Chondrocyte (in vitro differentiated cells): ENCODE data around the gene TRIP6. TPM values are rescaled to one million over a fixed set of nuclear protein-coding genes. Genes with fewer than 3 reads are reported as not detected.

Source experiments
- DNase-seq: peaks from one replicate; pipeline ENCODE4 v3.0.0; 2021; ENCODE audit warnings: mixed read lengths, low spot score
- H3K27ac Mint-ChIP-seq: one replicate; pipeline ENCODE4 v1.8.0; 2021; ENCODE audit warnings: mild to moderate bottlenecking, moderate library complexity, mixed read lengths; ENCODE audit not compliant: unreplicated experiment
- H3K27me3 Mint-ChIP-seq: 2 replicates; pipeline ENCODE4 v1.8.0; 2021; ENCODE audit warnings: low read depth, mixed read lengths
- H3K36me3 Mint-ChIP-seq: 2 replicates; pipeline ENCODE4 v1.8.0; 2021; ENCODE audit warnings: low read depth, mixed read lengths
- H3K4me1 Mint-ChIP-seq: 2 replicates; pipeline ENCODE4 v1.8.0; 2021; ENCODE audit warnings: low read depth, mild to moderate bottlenecking, mixed read lengths
- H3K4me3 Mint-ChIP-seq: one replicate; pipeline ENCODE4 v1.8.0; 2021; ENCODE audit warnings: mild to moderate bottlenecking, moderate library complexity, mixed read lengths; ENCODE audit not compliant: unreplicated experiment
- H3K9me3 Mint-ChIP-seq: 2 replicates; pipeline ENCODE4 v1.8.0; 2021; ENCODE audit warnings: low read depth, mixed read lengths
- total RNA-seq: library from RNA; stranded (reverse); gene quantifications from 3 replicates; pipeline ENCODE4 v1.2.1, GENCODE V29; 2021
- TF ChIP-seq, protein P1 (sequence below): fragments of 200-600 bp; sonication (generic); IDR thresholded peaks from 2 replicates; pipeline ENCODE4 v1.5.0; 2021; ENCODE audit warnings: antibody characterized with exemption, mild to moderate bottlenecking, moderate library complexity

TRIP6 gene
- total RNA-seq, 1 donor from 2014 or later, result 104 TPM

DNA sequence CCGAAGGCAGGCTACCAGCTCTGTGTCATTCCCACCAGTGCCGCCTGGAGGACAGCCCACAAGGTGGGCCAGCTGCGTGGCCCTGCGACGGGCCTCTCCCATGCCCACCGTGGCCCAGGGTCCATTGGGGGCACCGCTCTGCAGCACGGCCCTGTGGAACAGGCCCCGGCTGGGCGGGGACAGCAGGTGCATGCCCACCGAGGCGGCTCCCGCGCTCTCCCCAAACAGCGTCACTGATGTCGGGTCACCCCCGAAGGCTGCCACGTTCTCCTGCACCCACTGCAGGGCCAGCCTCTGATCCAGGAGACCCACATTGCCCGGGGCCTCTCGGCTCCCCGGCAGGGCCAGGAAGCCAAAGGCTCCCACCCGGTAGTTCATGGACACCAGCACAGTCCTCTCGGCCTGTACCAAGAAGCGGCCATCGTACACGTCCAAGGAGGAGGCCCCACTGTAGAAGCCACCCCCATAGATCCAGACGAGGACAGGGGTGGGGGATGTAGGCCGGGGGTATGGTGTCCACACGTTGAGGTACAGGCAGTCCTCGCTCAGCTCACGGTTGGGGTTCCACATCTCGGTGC is 26.2 kb downstream of the TRIP6 start:
- H3K27ac Mint-ChIP-seq, result no peak overlapping the region
- H3K4me1 Mint-ChIP-seq, result peaks cover 26% of the 10 kb centered on the region
- H3K4me3 Mint-ChIP-seq, result no peak overlapping the region
- TF ChIP-seq, protein P1, sequence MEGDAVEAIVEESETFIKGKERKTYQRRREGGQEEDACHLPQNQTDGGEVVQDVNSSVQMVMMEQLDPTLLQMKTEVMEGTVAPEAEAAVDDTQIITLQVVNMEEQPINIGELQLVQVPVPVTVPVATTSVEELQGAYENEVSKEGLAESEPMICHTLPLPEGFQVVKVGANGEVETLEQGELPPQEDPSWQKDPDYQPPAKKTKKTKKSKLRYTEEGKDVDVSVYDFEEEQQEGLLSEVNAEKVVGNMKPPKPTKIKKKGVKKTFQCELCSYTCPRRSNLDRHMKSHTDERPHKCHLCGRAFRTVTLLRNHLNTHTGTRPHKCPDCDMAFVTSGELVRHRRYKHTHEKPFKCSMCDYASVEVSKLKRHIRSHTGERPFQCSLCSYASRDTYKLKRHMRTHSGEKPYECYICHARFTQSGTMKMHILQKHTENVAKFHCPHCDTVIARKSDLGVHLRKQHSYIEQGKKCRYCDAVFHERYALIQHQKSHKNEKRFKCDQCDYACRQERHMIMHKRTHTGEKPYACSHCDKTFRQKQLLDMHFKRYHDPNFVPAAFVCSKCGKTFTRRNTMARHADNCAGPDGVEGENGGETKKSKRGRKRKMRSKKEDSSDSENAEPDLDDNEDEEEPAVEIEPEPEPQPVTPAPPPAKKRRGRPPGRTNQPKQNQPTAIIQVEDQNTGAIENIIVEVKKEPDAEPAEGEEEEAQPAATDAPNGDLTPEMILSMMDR, result no peak
- no peaks in the 10 kb centered on the region for H3K9me3 Mint-ChIP-seq
- H3K27me3 Mint-ChIP-seq, result peaks cover 13% of the 10 kb centered on the region
- peak; percentile 93 for DNase-seq
- H3K36me3 Mint-ChIP-seq, result peaks cover 6% of the 10 kb centered on the region

- Mint-ChIP-seq H3K27me3 (peaks cover 13% of the 10 kb centered on the region), H3K36me3 (peaks cover 4% of the 10 kb centered on the region), H3K27ac (no peak overlapping the region), H3K9me3 (no peaks in the 10 kb centered on the region), H3K4me1 (peaks cover 23% of the 10 kb centered on the region), H3K4me3 (peak overlapping the region; percentile 40)
- no peak for DNase-seq
- TF ChIP-seq, protein P1, result no peak
Observed at GRCh38 chr7:100893910-100894721, 26.9 kb downstream of the TRIP6 start.

DNA sequence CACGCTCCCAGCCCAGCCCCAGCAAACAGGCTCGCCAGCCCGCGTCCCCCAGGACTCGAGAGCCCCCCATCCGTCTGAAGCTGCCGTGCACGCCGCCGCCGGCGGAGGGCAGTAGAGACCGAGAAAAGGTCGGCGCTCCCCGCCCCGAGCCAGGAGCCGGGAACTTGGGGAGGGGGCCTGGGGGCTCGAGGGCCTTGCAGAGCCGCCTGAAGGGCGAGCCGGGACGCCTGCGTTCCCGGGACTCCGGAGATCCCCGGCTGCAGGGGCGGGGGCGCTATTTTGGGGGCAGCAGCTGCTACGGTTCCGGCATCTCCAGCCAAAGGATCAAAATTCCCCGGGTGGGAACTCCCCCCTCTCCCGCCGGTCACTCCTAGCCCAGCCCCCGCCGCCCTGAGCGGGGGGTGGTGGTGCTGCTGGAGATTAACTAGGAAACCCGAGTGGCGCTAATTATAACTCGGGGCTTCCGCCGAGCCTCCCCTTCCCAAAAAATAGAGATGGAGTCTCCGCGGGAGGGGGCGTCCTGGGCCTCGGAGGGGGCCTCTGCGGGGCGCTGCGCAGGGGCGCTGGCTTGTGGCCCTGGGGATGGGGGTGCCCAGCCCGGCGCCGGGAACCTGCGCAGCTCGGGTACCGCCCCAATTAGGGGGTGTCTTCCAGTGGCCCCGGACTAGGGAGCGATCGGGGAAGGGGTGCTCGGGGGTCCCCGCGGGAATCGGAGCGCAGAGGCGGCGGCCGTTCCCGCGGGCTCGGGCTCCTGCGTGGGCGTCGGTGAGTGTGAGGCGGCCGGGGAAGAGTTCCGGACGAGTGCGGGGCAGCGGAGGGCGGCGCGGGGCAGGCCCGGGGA is 27.9 kb downstream of the TRIP6 start:
- Mint-ChIP-seq H3K4me3 (peak overlapping the region; percentile 56), H3K27me3 (peaks cover 14% of the 10 kb centered on the region), H3K4me1 (peaks cover 23% of the 10 kb centered on the region)

DNA sequence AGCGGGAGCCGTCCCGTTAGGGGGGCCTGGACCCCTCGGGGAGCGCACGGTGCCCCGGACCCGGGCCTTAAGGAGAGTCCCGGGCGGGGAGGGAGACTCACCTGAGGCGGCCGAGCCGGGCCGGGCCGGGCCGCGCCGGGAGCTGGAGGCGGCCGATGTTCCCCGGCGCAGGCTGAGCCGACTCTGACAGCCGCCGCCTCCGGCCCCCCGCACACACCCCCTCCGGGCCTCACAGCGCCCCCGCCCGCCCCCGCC is 28.4 kb downstream of the TRIP6 start, which contains the start of gene ACHE:
Gene ACHE (minus strand): TSS at position 188 of the 255 bp plus-strand sequence. CDS start 1,656 bp downstream, outside the sequence.
- H3K4me3 Mint-ChIP-seq, result peak within 1 kb of the TSS; percentile 82
- TF ChIP-seq, protein P1, result no peak
- H3K27ac Mint-ChIP-seq, result peak within 1 kb of the TSS; percentile 73
- peaks cover 18% of the 10 kb centered on the region for H3K4me1 Mint-ChIP-seq
- no peak for DNase-seq
- H3K9me3 Mint-ChIP-seq, result no peaks in the 10 kb centered on the region
- peaks cover 16% of the 10 kb centered on the region for H3K27me3 Mint-ChIP-seq
- H3K36me3 Mint-ChIP-seq, result peaks cover 4% of the 10 kb centered on the region

More for the DNA sequence above, 27.9 kb downstream of the TRIP6 start:
- Mint-ChIP-seq H3K36me3 (peaks cover 4% of the 10 kb centered on the region), H3K9me3 (no peaks in the 10 kb centered on the region), H3K27ac (no peak overlapping the region)
- TF ChIP-seq, protein P1, result peak; percentile 93
- DNase-seq, result no peak
